Esophagus muscularis mucosa (tissue), 4 donors: ENCODE measurements around the gene DEK. TPM values are rescaled to one million over a fixed set of nuclear protein-coding genes. Genes with fewer than 3 reads are reported as not detected.

Experiments
- DNase-seq: peaks from one replicate; pipeline ENCODE4 v3.0.0-alpha.2; 2017; ENCODE audit errors: extremely low spot score
- H3K27ac ChIP-seq, 4 donors: fragments of 200-600 bp; sonication (generic); replicated peaks in 1 of 4; 1 replicate in 3 of 4; 2 replicates in 1 of 4; pipeline ENCODE4 v1.5.1; 2016 to 2019; ENCODE audit warnings: mild to moderate bottlenecking in 1 of 4
- H3K27me3 ChIP-seq, 4 donors: fragments of 200-600 bp; sonication (generic); one replicate each; pipeline versions ENCODE4 v1.5.1 to v1.6.0; 2016 to 2019
- H3K36me3 ChIP-seq, 4 donors: fragments of 200-600 bp; sonication (generic); one replicate each; pipeline ENCODE4 v1.5.1; 2016 to 2019
- H3K4me1 ChIP-seq, 4 donors: fragments of 200-600 bp; sonication (generic); one replicate each; pipeline ENCODE4 v1.5.1; 2016 to 2019
- H3K4me3 ChIP-seq, 4 donors: fragments of 200-600 bp; sonication (generic); 1 replicate in 2 of 4; 2 replicates in 2 of 4; pipeline ENCODE4 v1.5.1; 2016 to 2019; ENCODE audit warnings: mild to moderate bottlenecking in 4 of 4, moderate library complexity in 1 of 4
- H3K9me3 ChIP-seq, 4 donors: fragments of 200-600 bp; sonication (generic); 1 replicate in 3 of 4; 2 replicates in 1 of 4; pipeline ENCODE4 v1.5.1; 2016 to 2019
- EP300 ChIP-seq: sonication (generic); formaldehyde crosslinking; IDR thresholded peaks from one replicate; pipeline ENCODE4 v1.6.1; 2017; ENCODE audit warnings: antibody characterized with exemption
- POLR2A ChIP-seq: fragments of 450-650 bp; IDR thresholded peaks from one replicate; pipeline ENCODE4 v1.6.1; 2017; ENCODE audit warnings: antibody characterized with exemption, moderate library complexity, mild to moderate bottlenecking, low read depth
- POLR2AphosphoS5 ChIP-seq, 2 donors: sonication (generic); formaldehyde crosslinking; IDR thresholded peaks; one replicate each; pipeline ENCODE4 v1.6.1; 2017; ENCODE audit warnings: antibody characterized with exemption in 2 of 2
- WGBS: methylation state at CpG from one replicate; pipeline ENCODE4 v1.1.5; 2018; 5-methylcytosine and 5-hydroxymethylcytosine counted together
- intact Hi-C: fragments of 100-400 bp; cut with DNase I; formaldehyde crosslinking; loops from one replicate; pipeline ENCODE4 v1.15.1; 2023
- total RNA-seq, 4 donors: library from RNA; depleted of rRNA; stranded (reverse); fragments of >200 nt; gene quantifications; one replicate each; pipeline versions ENCODE4 v1.1.0 to v1.2.1, GENCODE V29; 2016
- TF ChIP-seq, protein P1 (sequence below), 3 experiments: fragments of 200-600 bp in 2 of 3; fragments of 450-650 bp in 1 of 3; sonication (generic) in 2 of 3; IDR thresholded peaks; one replicate each; pipeline ENCODE4 v1.5.1; 2017 to 2019; ENCODE audit warnings: antibody characterized with exemption in 3 of 3, mild to moderate bottlenecking in 2 of 3, moderate library complexity in 1 of 3

DEK gene
- total RNA-seq, 4 donors from 2014 or later = 134 to 189 (median 142) TPM

DNA sequence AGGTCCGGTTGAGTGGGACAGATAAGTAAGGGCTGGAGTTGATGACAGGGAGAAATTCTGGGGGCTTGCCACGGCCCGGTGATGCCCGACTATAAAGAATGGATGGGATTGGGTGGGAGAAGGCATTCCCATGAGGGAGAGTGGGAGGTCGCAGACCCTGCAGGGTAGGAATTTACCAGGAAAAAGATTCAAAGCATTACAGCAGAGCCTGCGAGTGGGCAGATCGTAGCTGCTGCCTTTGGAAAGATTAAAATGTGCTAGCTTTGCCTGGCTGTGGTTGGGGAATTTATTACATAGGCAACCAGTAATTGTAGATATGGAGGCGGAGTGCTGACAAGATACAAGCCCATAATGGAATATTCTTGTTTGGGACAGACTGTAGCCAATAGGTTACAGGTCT is 59.6 kb downstream of the DEK start:
- Histone ChIP-seq H3K27me3 (no peaks in the 10 kb centered on the region), H3K27ac (no peak overlapping the region), H3K4me1 (peaks cover 4 to 15% (median 12%) of the 10 kb centered on the region in 4 donors), H3K36me3 (peaks cover 0 to 74% (median 43%) of the 10 kb centered on the region in 4 donors), H3K9me3 (no peaks in the 10 kb centered on the region), H3K4me3 (no peak overlapping the region)
- intact Hi-C loops = no loop called here
- DNase-seq = no peak
- TF ChIP-seq POLR2AphosphoS5 (IDR thresholded peaks at IDR 0.05) (no peak), POLR2A (no peak), EP300 (no peak)
- TF ChIP-seq, protein P1, sequence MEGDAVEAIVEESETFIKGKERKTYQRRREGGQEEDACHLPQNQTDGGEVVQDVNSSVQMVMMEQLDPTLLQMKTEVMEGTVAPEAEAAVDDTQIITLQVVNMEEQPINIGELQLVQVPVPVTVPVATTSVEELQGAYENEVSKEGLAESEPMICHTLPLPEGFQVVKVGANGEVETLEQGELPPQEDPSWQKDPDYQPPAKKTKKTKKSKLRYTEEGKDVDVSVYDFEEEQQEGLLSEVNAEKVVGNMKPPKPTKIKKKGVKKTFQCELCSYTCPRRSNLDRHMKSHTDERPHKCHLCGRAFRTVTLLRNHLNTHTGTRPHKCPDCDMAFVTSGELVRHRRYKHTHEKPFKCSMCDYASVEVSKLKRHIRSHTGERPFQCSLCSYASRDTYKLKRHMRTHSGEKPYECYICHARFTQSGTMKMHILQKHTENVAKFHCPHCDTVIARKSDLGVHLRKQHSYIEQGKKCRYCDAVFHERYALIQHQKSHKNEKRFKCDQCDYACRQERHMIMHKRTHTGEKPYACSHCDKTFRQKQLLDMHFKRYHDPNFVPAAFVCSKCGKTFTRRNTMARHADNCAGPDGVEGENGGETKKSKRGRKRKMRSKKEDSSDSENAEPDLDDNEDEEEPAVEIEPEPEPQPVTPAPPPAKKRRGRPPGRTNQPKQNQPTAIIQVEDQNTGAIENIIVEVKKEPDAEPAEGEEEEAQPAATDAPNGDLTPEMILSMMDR (IDR thresholded peaks at IDR 0.05) = no peak
- 91% methylated on average over 8 of the region's 8 CpGs for WGBS

DNA sequence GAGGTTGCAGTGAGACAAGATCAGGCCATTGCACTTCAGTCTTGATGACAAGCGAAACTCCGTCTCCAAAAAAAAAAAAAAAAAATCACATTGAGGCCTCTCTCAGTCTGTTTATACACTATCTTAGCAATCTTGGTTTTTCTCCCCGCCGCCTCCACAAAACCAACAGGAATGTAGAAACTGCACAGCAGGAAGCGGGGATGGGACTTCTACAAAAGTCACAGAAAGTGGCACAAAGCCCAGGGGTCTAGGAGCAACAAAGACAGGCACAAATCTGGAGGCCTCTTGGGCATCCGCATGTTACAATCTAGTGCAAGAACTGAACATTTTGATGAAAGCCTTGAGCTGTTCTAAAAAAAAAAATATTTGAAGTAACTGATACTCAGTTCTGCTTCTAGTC is 60.5 kb downstream of the DEK start:
- H3K9me3 ChIP-seq = no peaks in the 10 kb centered on the region
- no peak overlapping the region for H3K27ac ChIP-seq
- H3K4me1 ChIP-seq = peaks cover 0 to 10% (median 10%) of the 10 kb centered on the region in 4 donors
- no peaks in the 10 kb centered on the region for H3K27me3 ChIP-seq
- TF ChIP-seq, protein P1 (IDR thresholded peaks at IDR 0.05) = no peak
- DNase-seq = no peak
- peaks cover 0 to 75% (median 43%) of the 10 kb centered on the region in 4 donors for H3K36me3 ChIP-seq
- H3K4me3 ChIP-seq = no peak overlapping the region
- 95% methylated on average over 6 of the region's 6 CpGs for WGBS
- intact Hi-C loops = no loop called here

DNA sequence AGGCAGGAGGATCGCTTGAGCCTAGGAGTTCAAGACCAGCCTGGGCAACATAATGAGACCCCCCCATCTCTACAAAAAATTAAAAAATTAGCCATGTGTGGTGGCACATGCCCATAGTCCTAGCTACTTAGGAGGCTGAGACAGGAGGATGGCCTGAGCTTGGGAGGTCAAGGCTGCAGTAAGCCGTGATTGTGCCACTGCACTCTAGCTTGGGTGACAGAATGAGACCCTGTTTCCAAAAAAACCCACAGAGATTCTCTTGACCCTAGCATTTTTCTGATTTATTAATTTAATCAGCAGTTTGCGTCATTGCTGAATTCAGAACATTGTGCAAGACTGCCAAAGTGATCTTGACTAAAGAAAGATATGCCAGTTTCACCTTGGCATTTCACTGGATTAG is 72.3 kb downstream of the DEK start:
- peaks cover 7 to 42% (median 19%) of the 10 kb centered on the region in 4 donors for H3K36me3 ChIP-seq
- no peak overlapping the region for H3K4me3 ChIP-seq
- no peak overlapping the region for H3K27ac ChIP-seq
- DNase-seq = no peak
- no peaks in the 10 kb centered on the region for H3K9me3 ChIP-seq
- TF ChIP-seq, protein P1 (IDR thresholded peaks at IDR 0.05) = no peak
- TF ChIP-seq EP300 (no peak), POLR2AphosphoS5 (IDR thresholded peaks at IDR 0.05) (no peak), POLR2A (no peak)
- no peaks in the 10 kb centered on the region for H3K4me1 ChIP-seq
- WGBS = 92% methylated on average over 3 of the region's 3 CpGs
- intact Hi-C loops = no loop called here
- H3K27me3 ChIP-seq = no peaks in the 10 kb centered on the region

DNA sequence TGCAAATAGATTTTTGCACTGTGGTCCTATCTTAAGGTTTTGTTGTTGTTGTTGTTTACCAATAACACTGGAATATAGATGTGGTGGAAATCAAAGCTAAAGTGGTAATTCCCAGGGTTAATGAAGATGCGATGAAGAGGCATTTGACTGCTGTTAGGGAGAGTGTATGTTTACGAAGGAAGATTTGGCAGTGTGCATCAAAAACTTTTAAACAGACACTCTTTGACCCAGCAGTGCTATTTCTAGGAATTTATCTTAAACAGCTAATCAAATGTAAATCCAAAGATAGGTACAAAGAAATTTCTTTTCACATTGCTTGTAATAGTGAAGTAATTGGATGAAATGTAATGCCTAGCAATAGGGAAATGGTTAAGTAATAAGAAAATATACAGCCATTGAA is 75.1 kb downstream of the DEK start:
- TF ChIP-seq EP300 (no peak), POLR2AphosphoS5 (IDR thresholded peaks at IDR 0.05) (no peak), POLR2A (no peak)
- TF ChIP-seq, protein P1 (IDR thresholded peaks at IDR 0.05) = no peak
- no peak for DNase-seq
- Histone ChIP-seq H3K27ac (no peak overlapping the region), H3K9me3 (no peaks in the 10 kb centered on the region), H3K4me3 (no peak overlapping the region), H3K4me1 (no peaks in the 10 kb centered on the region), H3K36me3 (peaks cover 7 to 50% (median 19%) of the 10 kb centered on the region in 4 donors), H3K27me3 (no peaks in the 10 kb centered on the region)
- intact Hi-C loops = no loop called here
- WGBS = 87% methylated on average over 2 of the region's 2 CpGs

DNA sequence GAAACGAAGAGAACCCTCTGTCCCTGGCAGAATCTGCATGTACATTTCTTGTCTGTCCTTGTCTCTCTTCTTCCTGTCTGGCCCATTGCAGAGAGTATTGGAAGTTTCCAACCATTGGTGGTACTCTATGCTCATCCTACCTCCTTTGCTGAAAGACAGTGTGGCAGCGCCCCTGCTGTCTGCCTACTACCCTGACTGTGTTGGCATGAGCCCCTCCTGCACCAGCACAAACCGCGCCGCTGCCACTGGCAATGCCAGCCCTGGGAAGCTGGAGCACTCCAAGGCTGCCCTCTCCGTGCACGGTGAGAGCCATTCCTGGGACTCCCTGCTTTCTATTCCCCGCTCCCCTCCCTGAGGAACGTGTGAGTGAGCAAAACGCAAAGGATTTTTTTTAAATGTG is 76.6 kb downstream of the DEK start:
- H3K4me1 ChIP-seq = no peaks in the 10 kb centered on the region
- peaks cover 7 to 49% (median 18%) of the 10 kb centered on the region in 4 donors for H3K36me3 ChIP-seq
- no peaks in the 10 kb centered on the region for H3K27me3 ChIP-seq
- no peak for DNase-seq
- H3K9me3 ChIP-seq = no peaks in the 10 kb centered on the region
- TF ChIP-seq POLR2AphosphoS5 (IDR thresholded peaks at IDR 0.05) (no peak), POLR2A (no peak), EP300 (no peak)
- TF ChIP-seq, protein P1 (IDR thresholded peaks at IDR 0.05) = no peak
- H3K4me3 ChIP-seq = no peak overlapping the region
- WGBS = 70% methylated on average over 4 of the region's 10 CpGs
- intact Hi-C loops = no loop called here
- no peak overlapping the region for H3K27ac ChIP-seq
